Ammon's horn (tissue), 1 donor: Measurements from ENCODE around the gene PCP4.
A peak's percentile ranks its signal among the peaks of the same experiment; 100 is the strongest.
"Not testable (repeated sequence)": the region's sequence is repeated elsewhere in the genome, so short reads cannot be mapped to it uniquely, and the experiment has no call there.

Source experiments
- DNase-seq: peaks from one replicate; pipeline ENCODE4 v3.0.0-alpha.2; 2016; ENCODE audit warnings: low spot score

The PCP4 gene

GRCh38 chr21:39866093-39866492, 1.1 kb upstream of the PCP4 start:
- DNase-seq: no peak

- no peak for DNase-seq
These were observed 2.0 kb downstream of the PCP4 start for GRCh38 chr21:39869141-39869818.

- no peak for DNase-seq
These were observed 6.4 kb downstream of the PCP4 start for GRCh38 chr21:39873687-39874086.

- DNase-seq: no peak
These were observed 7.0 kb downstream of the PCP4 start for GRCh38 chr21:39874206-39874605.

GRCh38 chr21:39874759-39875158, 7.5 kb downstream of the PCP4 start:
- no peak for DNase-seq

GRCh38 chr21:39881661-39882060, 14.4 kb downstream of the PCP4 start:
- no peak for DNase-seq

- no peak for DNase-seq
These were observed 15.1 kb downstream of the PCP4 start for GRCh38 chr21:39882151-39882838.

- no peak for DNase-seq
These were observed 15.6 kb downstream of the PCP4 start for GRCh38 chr21:39882839-39883195.

GRCh38 chr21:39885119-39885848, 18.0 kb downstream of the PCP4 start:
- peak; percentile 73 for DNase-seq

GRCh38 chr21:39888848-39889247, 21.6 kb downstream of the PCP4 start:
- no peak for DNase-seq

GRCh38 chr21:39891111-39891510, 23.9 kb downstream of the PCP4 start:
- no peak for DNase-seq

GRCh38 chr21:39891863-39892262, 24.6 kb downstream of the PCP4 start:
- not testable (repeated sequence) for DNase-seq

- no peak for DNase-seq
These were observed 33.3 kb downstream of the PCP4 start for GRCh38 chr21:39900491-39900890.

- DNase-seq: no peak
These were observed 33.7 kb downstream of the PCP4 start for GRCh38 chr21:39900911-39901310.

GRCh38 chr21:39902986-39903385, 35.7 kb downstream of the PCP4 start:
- no peak for DNase-seq

GRCh38 chr21:39904457-39904856, 37.2 kb downstream of the PCP4 start:
- DNase-seq: no peak

- no peak for DNase-seq
These were observed 41.2 kb downstream of the PCP4 start for GRCh38 chr21:39908265-39908923.

- DNase-seq: no peak
These were observed 44.3 kb downstream of the PCP4 start for GRCh38 chr21:39911286-39912199.

GRCh38 chr21:39913706-39914305, 46.6 kb downstream of the PCP4 start:
- no peak for DNase-seq

GRCh38 chr21:39915881-39916280, 48.6 kb downstream of the PCP4 start:
- DNase-seq: no peak

GRCh38 chr21:39918558-39918957, 51.3 kb downstream of the PCP4 start:
- DNase-seq: no peak
